Measurements from ENCODE around the gene ADAM10.

ADAM10 gene

GRCh38 chr15:58678683-58679082, 70.8 kb downstream of the ADAM10 start:
- DNase-seq (ENCODE audit: low spot score), result no peak
- no peak for TF ChIP-seq CTCF (IDR thresholded peaks at IDR 0.05)
- Histone ChIP-seq H3K27ac (no peak overlapping the region), H3K4me3 (no peak overlapping the region)

- no peak for DNase-seq (ENCODE audit: low spot score)
- Histone ChIP-seq H3K27ac (no peak overlapping the region), H3K4me3 (no peak overlapping the region)
- TF ChIP-seq CTCF (IDR thresholded peaks at IDR 0.05), result no peak
These were observed 72.1 kb downstream of the ADAM10 start for GRCh38 chr15:58677426-58677825.

- H3K27ac ChIP-seq, result no peak overlapping the region
- no peak overlapping the region for H3K4me3 ChIP-seq
- no peak for DNase-seq (ENCODE audit: low spot score)
- TF ChIP-seq CTCF (IDR thresholded peaks at IDR 0.05), result no peak
These were observed 72.7 kb downstream of the ADAM10 start for GRCh38 chr15:58676766-58677165.

GRCh38 chr15:58671186-58671585, 78.3 kb downstream of the ADAM10 start:
- DNase-seq (ENCODE audit: low spot score), result no peak
- Histone ChIP-seq H3K4me3 (no peak overlapping the region), H3K27ac (no peak overlapping the region)
- no peak for TF ChIP-seq CTCF (IDR thresholded peaks at IDR 0.05)

- Histone ChIP-seq H3K4me3 (no peak overlapping the region), H3K27ac (no peak overlapping the region)
- no peak for TF ChIP-seq CTCF (IDR thresholded peaks at IDR 0.05)
- DNase-seq (ENCODE audit: low spot score), result no peak
These were observed 80.4 kb downstream of the ADAM10 start for GRCh38 chr15:58669108-58669507.

- no peak for DNase-seq (ENCODE audit: low spot score)
- TF ChIP-seq CTCF (IDR thresholded peaks at IDR 0.05), result no peak
- H3K27ac ChIP-seq, result no peak overlapping the region
- no peak overlapping the region for H3K4me3 ChIP-seq
These were observed 82.5 kb downstream of the ADAM10 start for GRCh38 chr15:58666957-58667356.

GRCh38 chr15:58665672-58666071, 83.8 kb downstream of the ADAM10 start:
- no peak for DNase-seq (ENCODE audit: low spot score)

More at GRCh38 chr15:58665672-58666071, 83.8 kb downstream of the ADAM10 start:
- H3K27ac ChIP-seq, result no peak overlapping the region
- no peak for TF ChIP-seq CTCF (IDR thresholded peaks at IDR 0.05)
- no peak overlapping the region for H3K4me3 ChIP-seq

Data from coronary artery (tissue), 2 donors.